Peyer's patch (tissue), 4 donors: ENCODE results near the gene ABCA3. TPM values are rescaled to one million over a fixed set of nuclear protein-coding genes. Genes with fewer than 3 reads are reported as not detected.

ENCODE experiments used
- DNase-seq, 3 donors: peaks; one replicate each; pipeline ENCODE4 v3.0.0-alpha.2; 2017 to 2019
- H3K27ac ChIP-seq, 4 donors: fragments of 200-600 bp; sonication (generic); one replicate each; pipeline ENCODE4 v1.5.1; 2016 to 2019
- H3K27me3 ChIP-seq, 2 donors: fragments of 200-600 bp; sonication (generic); one replicate each; pipeline ENCODE4 v1.5.1; 2019
- H3K36me3 ChIP-seq, 3 donors: fragments of 200-600 bp; sonication (generic); one replicate each; pipeline ENCODE4 v1.5.1; 2016 to 2019
- H3K4me1 ChIP-seq, 4 donors: fragments of 200-600 bp; sonication (generic); one replicate each; pipeline ENCODE4 v1.5.1; 2016 to 2019
- H3K4me3 ChIP-seq, 4 donors: fragments of 200-600 bp; sonication (generic); 1 replicate in 3 of 4; 2 replicates in 1 of 4; pipeline ENCODE4 v1.5.1; 2016 to 2019; ENCODE audit warnings: mild to moderate bottlenecking in 1 of 4
- H3K9me3 ChIP-seq, 4 donors: fragments of 200-600 bp; sonication (generic); one replicate each; pipeline ENCODE4 v1.5.1; 2016 to 2019; ENCODE audit warnings: mild to moderate bottlenecking in 1 of 4
- CTCF ChIP-seq, 6 experiments: fragments of 450-650 bp in 4 of 6; fragments of 200-600 bp in 2 of 6; sonication (generic) in 1 of 6; IDR thresholded peaks; one replicate each; pipeline ENCODE4 v1.5.1; 2017 to 2019; ENCODE audit warnings: antibody characterized with exemption in 6 of 6, mild to moderate bottlenecking in 3 of 6, moderate library complexity in 1 of 6
- POLR2A ChIP-seq, 2 donors: fragments of 450-650 bp; IDR thresholded peaks; one replicate each; pipeline ENCODE4 v1.5.1; 2017; ENCODE audit warnings: antibody characterized with exemption in 2 of 2, mild to moderate bottlenecking in 2 of 2, moderate library complexity in 2 of 2
- total RNA-seq, 4 donors: library from RNA; depleted of rRNA; stranded (reverse); fragments of >200 nt; gene quantifications; one replicate each; pipeline ENCODE4 v1.1.0, GENCODE V29; 2016

The ABCA3 gene
- total RNA-seq, 4 donors from 2014 or later: 3.2 to 6.6 (median 4.6) TPM

- Histone ChIP-seq H3K9me3 (no peaks in the 10 kb centered on the region), H3K4me3 (no peak overlapping the region), H3K36me3 (peaks cover 0 to 6% (median 0%) of the 10 kb centered on the region in 3 donors), H3K4me1 (no peaks in the 10 kb centered on the region), H3K27ac (no peak overlapping the region), H3K27me3 (no peaks in the 10 kb centered on the region)
- no peak for TF ChIP-seq POLR2A (IDR thresholded peaks at IDR 0.05)
- no peak for TF ChIP-seq CTCF (IDR thresholded peaks at IDR 0.05)
- DNase-seq: no peak
Measured at GRCh38 chr16:2325181-2325580, 15.3 kb downstream of the ABCA3 start.

- H3K27ac ChIP-seq: no peak overlapping the region
- no peak overlapping the region for H3K4me3 ChIP-seq
- no peaks in the 10 kb centered on the region for H3K4me1 ChIP-seq
- no peaks in the 10 kb centered on the region for H3K27me3 ChIP-seq
- H3K36me3 ChIP-seq: peaks cover 0 to 6% (median 0%) of the 10 kb centered on the region in 3 donors
- TF ChIP-seq CTCF (IDR thresholded peaks at IDR 0.05): no peak
- no peak for TF ChIP-seq POLR2A (IDR thresholded peaks at IDR 0.05)
- no peak for DNase-seq
- no peaks in the 10 kb centered on the region for H3K9me3 ChIP-seq
Measured at GRCh38 chr16:2324296-2324859, 16.1 kb downstream of the ABCA3 start.

DNA sequence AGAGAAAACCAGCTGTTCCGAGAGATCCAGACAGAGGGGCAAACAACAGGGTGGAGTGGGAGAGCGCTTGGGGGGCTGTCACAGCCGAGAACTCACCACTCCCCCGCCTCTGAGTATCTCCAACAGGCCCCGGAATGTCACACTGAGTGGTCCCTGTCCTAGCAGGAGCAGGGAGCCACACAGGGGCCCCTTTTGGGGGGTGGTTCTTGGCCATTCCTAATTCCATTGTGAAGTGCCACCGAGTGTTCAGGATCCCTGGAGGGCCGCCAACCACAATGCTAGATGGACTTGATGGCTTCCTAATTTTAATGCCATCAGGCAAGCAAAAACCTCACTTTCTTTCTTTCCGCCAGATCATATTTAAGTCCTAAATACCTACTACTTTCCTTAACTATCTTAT is 16.8 kb downstream of the ABCA3 start:
- no peak for TF ChIP-seq POLR2A (IDR thresholded peaks at IDR 0.05)
- no peak for TF ChIP-seq CTCF (IDR thresholded peaks at IDR 0.05)
- H3K36me3 ChIP-seq: peaks cover 0 to 6% (median 0%) of the 10 kb centered on the region in 3 donors
- H3K27me3 ChIP-seq: no peaks in the 10 kb centered on the region

DNA sequence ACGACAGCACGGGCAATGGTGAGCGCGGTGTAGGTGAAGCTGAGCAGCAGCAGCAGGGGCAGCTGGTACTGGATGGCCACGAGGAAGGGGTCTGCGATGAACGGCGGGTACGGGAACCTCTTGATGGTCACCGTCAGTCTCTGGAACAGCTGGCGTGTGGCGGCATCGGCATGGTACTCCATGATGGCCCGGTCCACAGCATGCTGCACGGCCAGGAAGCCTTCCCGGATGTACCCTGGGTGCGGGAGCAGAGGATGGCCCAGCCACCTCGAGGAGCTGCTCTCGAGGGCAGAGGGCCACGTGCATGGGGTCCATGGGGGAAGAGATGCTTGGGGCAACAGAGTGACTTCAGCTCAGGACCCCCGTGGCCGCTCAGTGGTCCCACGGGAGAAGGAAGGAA is 20.9 kb downstream of the ABCA3 start:
- no peak overlapping the region for H3K27ac ChIP-seq
- H3K9me3 ChIP-seq: no peaks in the 10 kb centered on the region
- TF ChIP-seq CTCF (IDR thresholded peaks at IDR 0.05) (no peak), POLR2A (IDR thresholded peaks at IDR 0.05) (no peak)
- no peaks in the 10 kb centered on the region for H3K27me3 ChIP-seq
- no peaks in the 10 kb centered on the region for H3K4me1 ChIP-seq
- no peak overlapping the region for H3K4me3 ChIP-seq
- H3K36me3 ChIP-seq: no peaks in the 10 kb centered on the region
- no peak for DNase-seq

More for the DNA sequence above, 16.8 kb downstream of the ABCA3 start:
- Histone ChIP-seq H3K9me3 (no peaks in the 10 kb centered on the region), H3K4me1 (no peaks in the 10 kb centered on the region), H3K4me3 (no peak overlapping the region), H3K27ac (no peak overlapping the region)
- DNase-seq: no peak

GRCh38 chr16:2317231-2318020 is 23.1 kb downstream of the ABCA3 start:
- no peaks in the 10 kb centered on the region for H3K9me3 ChIP-seq
- no peak for TF ChIP-seq CTCF (IDR thresholded peaks at IDR 0.05)
- no peak for TF ChIP-seq POLR2A (IDR thresholded peaks at IDR 0.05)
- H3K27ac ChIP-seq: no peak overlapping the region
- H3K36me3 ChIP-seq: no peaks in the 10 kb centered on the region
- no peak for DNase-seq
- no peak overlapping the region for H3K4me3 ChIP-seq
- no peaks in the 10 kb centered on the region for H3K4me1 ChIP-seq
- H3K27me3 ChIP-seq: no peaks in the 10 kb centered on the region
